ENCODE measurements around the gene A2M.

Gene A2M

GRCh38 chr12:9132008-9132535 lies 16.4 kb upstream of the A2M start:
- TF ChIP-seq EZH2 (optimal IDR thresholded peaks at IDR 0.05; ENCODE audit: low read depth, low read length) (no peak), EZH2phosphoT487 (IDR thresholded peaks at IDR 0.05; ENCODE audit: low read length) (no peak)
- TF ChIP-seq, protein P1, sequence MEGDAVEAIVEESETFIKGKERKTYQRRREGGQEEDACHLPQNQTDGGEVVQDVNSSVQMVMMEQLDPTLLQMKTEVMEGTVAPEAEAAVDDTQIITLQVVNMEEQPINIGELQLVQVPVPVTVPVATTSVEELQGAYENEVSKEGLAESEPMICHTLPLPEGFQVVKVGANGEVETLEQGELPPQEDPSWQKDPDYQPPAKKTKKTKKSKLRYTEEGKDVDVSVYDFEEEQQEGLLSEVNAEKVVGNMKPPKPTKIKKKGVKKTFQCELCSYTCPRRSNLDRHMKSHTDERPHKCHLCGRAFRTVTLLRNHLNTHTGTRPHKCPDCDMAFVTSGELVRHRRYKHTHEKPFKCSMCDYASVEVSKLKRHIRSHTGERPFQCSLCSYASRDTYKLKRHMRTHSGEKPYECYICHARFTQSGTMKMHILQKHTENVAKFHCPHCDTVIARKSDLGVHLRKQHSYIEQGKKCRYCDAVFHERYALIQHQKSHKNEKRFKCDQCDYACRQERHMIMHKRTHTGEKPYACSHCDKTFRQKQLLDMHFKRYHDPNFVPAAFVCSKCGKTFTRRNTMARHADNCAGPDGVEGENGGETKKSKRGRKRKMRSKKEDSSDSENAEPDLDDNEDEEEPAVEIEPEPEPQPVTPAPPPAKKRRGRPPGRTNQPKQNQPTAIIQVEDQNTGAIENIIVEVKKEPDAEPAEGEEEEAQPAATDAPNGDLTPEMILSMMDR (IDR thresholded peaks at IDR 0.05; ENCODE audit: low read length) = no peak
- Histone ChIP-seq H3K4me2 (ENCODE audit: low read depth, low read length) (no peak overlapping the region), H3K9me3 (replicated peaks; ENCODE audit: insufficient read depth, low read length) (no peaks in the 10 kb centered on the region)

GRCh38 chr12:9130244-9130643 lies 14.5 kb upstream of the A2M start:
- Histone ChIP-seq H3K4me1 (ENCODE audit: low read length) (no peaks in the 10 kb centered on the region), H2AFZ (ENCODE audit: low read length) (no peak overlapping the region), H4K20me1 (ENCODE audit: insufficient read depth, low read length) (no peaks in the 10 kb centered on the region), H3K27ac (ENCODE audit: low read length) (no peak overlapping the region), H3K9me2 (replicated peaks; ENCODE audit: insufficient read depth, low read length) (no peaks in the 10 kb centered on the region), H3K9me3 (replicated peaks; ENCODE audit: insufficient read depth, low read length) (no peaks in the 10 kb centered on the region), H3K4me2 (ENCODE audit: low read depth, low read length) (no peak overlapping the region), H3K79me2 (ENCODE audit: low read length) (no peaks in the 10 kb centered on the region), H3F3A (ENCODE audit: insufficient read depth, low read length) (no peaks in the 10 kb centered on the region), H3K36me3 (replicated peaks; ENCODE audit: insufficient read depth, low read length) (no peaks in the 10 kb centered on the region), H3K4me3 (ENCODE audit: low read length) (no peak overlapping the region), H3K9ac (ENCODE audit: low read length) (no peak overlapping the region), H3K27me3 (replicated peaks; ENCODE audit: insufficient read depth, low read length) (no peaks in the 10 kb centered on the region)
- no peak for TF ChIP-seq EZH2 (optimal IDR thresholded peaks at IDR 0.05; ENCODE audit: low read depth, low read length)
- no peak for TF ChIP-seq EZH2phosphoT487 (IDR thresholded peaks at IDR 0.05; ENCODE audit: low read length)
- TF ChIP-seq, protein P1 (IDR thresholded peaks at IDR 0.05; ENCODE audit: low read length) = no peak
- DNase-seq = no peak

More at GRCh38 chr12:9132008-9132535, 16.4 kb upstream of the A2M start:
- H3K9me2 ChIP-seq (replicated peaks; ENCODE audit: insufficient read depth, low read length) = no peaks in the 10 kb centered on the region
- no peaks in the 10 kb centered on the region for H3K79me2 ChIP-seq (ENCODE audit: low read length)
- H3K36me3 ChIP-seq (replicated peaks; ENCODE audit: insufficient read depth, low read length) = no peaks in the 10 kb centered on the region
- no peaks in the 10 kb centered on the region for H4K20me1 ChIP-seq (ENCODE audit: insufficient read depth, low read length)
- no peak overlapping the region for H3K27ac ChIP-seq (ENCODE audit: low read length)
- no peak overlapping the region for H3K9ac ChIP-seq (ENCODE audit: low read length)
- no peak for DNase-seq
- no peaks in the 10 kb centered on the region for H3K4me1 ChIP-seq (ENCODE audit: low read length)
- no peaks in the 10 kb centered on the region for H3K27me3 ChIP-seq (replicated peaks; ENCODE audit: insufficient read depth, low read length)
- H2AFZ ChIP-seq (ENCODE audit: low read length) = no peak overlapping the region
- H3K4me3 ChIP-seq (ENCODE audit: low read length) = no peak overlapping the region
- no peaks in the 10 kb centered on the region for H3F3A ChIP-seq (ENCODE audit: insufficient read depth, low read length)

DNA sequence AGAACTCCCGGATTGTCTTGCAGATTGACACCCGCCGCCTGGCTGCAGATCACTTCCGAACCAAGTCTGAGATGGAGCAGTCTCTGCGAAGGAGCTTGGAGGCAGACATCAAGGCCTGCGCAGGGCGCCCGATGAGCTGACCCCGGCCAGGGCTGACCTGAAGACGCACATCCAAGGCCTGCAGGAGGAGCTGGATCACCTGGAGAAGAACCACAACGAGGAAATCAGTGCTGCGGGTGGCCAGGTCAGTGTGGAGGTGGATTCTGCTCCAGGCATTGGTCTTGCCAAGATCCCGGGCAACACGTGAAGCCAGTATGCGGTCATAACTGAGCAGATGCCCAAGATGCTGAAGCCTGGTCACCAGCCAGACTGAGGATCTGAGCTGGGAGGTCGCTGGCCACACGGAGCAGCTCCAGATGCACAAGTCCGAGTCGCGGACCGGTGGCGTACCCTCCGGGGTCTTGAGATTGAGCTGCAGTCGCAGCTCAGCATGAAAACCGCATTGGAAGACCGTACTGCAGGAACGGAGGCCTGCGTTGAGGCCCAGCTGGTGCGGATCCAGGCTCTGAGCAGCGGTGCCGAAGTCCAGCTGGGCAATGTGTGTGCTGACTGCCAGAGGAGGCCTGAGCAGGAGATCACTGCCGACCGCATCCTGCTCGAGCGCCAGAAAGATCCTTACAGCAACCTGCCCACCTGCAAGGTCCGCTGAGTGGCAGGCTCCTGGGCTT lies 12.4 kb upstream of the A2M start:
- H3K4me1 ChIP-seq (ENCODE audit: low read length) = no peaks in the 10 kb centered on the region
- H3K4me3 ChIP-seq (ENCODE audit: low read length) = no peak overlapping the region
- no peaks in the 10 kb centered on the region for H3K9me3 ChIP-seq (replicated peaks; ENCODE audit: insufficient read depth, low read length)
- no peaks in the 10 kb centered on the region for H3F3A ChIP-seq (ENCODE audit: insufficient read depth, low read length)
- no peak overlapping the region for H3K9ac ChIP-seq (ENCODE audit: low read length)
- TF ChIP-seq EZH2 (optimal IDR thresholded peaks at IDR 0.05; ENCODE audit: low read depth, low read length) = no peak
- TF ChIP-seq, protein P1 (IDR thresholded peaks at IDR 0.05; ENCODE audit: low read length) = no peak
- TF ChIP-seq EZH2phosphoT487 (IDR thresholded peaks at IDR 0.05; ENCODE audit: low read length) = no peak
- H3K79me2 ChIP-seq (ENCODE audit: low read length) = no peaks in the 10 kb centered on the region
- no peaks in the 10 kb centered on the region for H3K27me3 ChIP-seq (replicated peaks; ENCODE audit: insufficient read depth, low read length)
- H2AFZ ChIP-seq (ENCODE audit: low read length) = no peak overlapping the region
- H3K9me2 ChIP-seq (replicated peaks; ENCODE audit: insufficient read depth, low read length) = no peaks in the 10 kb centered on the region
- no peak for DNase-seq
- no peak overlapping the region for H3K4me2 ChIP-seq (ENCODE audit: low read depth, low read length)
- no peaks in the 10 kb centered on the region for H4K20me1 ChIP-seq (ENCODE audit: insufficient read depth, low read length)
- H3K36me3 ChIP-seq (replicated peaks; ENCODE audit: insufficient read depth, low read length) = no peaks in the 10 kb centered on the region
- H3K27ac ChIP-seq (ENCODE audit: low read length) = no peak overlapping the region
